Fibroblast of the aortic adventitia (primary cell): ENCODE data around the gene SHC4. TPM values are rescaled to one million over a fixed set of nuclear protein-coding genes. Genes with fewer than 3 reads are reported as not detected.

Experiments used
- DNase-seq: peaks from one replicate; pipeline ENCODE4 v3.0.0-alpha.2; 2010; ENCODE audit warnings: low read depth
- H3K4me3 ChIP-seq: 2 replicates; pipeline ENCODE4 v1.5.1; 2011; ENCODE audit warnings: low read depth, mild to moderate bottlenecking, control low read depth, low read length, moderate library complexity
- CTCF ChIP-seq: IDR thresholded peaks from 2 replicates; pipeline ENCODE4 v1.5.1; 2011; ENCODE audit warnings: mild to moderate bottlenecking, low read length, control low read depth, inconsistent platforms; ENCODE audit not compliant: insufficient read depth
- total RNA-seq: library from RNA; depleted of rRNA; stranded (reverse); fragments of >200 nt; gene quantifications from 2 replicates; pipeline ENCODE4 v1.2.3, GENCODE V29; 2012; ENCODE audit warnings: low replicate concordance

The SHC4 gene
- total RNA-seq, 1 donor = 2.2 TPM

GRCh38 chr15:48987142-48987541 lies 23.4 kb upstream of the SHC4 start:
- TF ChIP-seq CTCF = no peak
- H3K4me3 ChIP-seq = no peak overlapping the region
- DNase-seq = no peak

GRCh38 chr15:48986240-48986639 lies 22.5 kb upstream of the SHC4 start:
- TF ChIP-seq CTCF = no peak
- no peak for DNase-seq
- no peak overlapping the region for H3K4me3 ChIP-seq

- no peak for DNase-seq
- TF ChIP-seq CTCF = no peak
- H3K4me3 ChIP-seq = no peak overlapping the region
These were observed 21.8 kb upstream of the SHC4 start for GRCh38 chr15:48985516-48985915.

GRCh38 chr15:48984811-48985352 lies 21.2 kb upstream of the SHC4 start:
- TF ChIP-seq CTCF = no peak

GRCh38 chr15:48984021-48984710 lies 20.4 kb upstream of the SHC4 start:
- no peak for TF ChIP-seq CTCF
- DNase-seq = no peak
- H3K4me3 ChIP-seq = no peak overlapping the region

More at GRCh38 chr15:48984811-48985352, 21.2 kb upstream of the SHC4 start:
- DNase-seq = peak; percentile 42
- H3K4me3 ChIP-seq = no peak overlapping the region

GRCh38 chr15:48983300-48983699 lies 19.6 kb upstream of the SHC4 start:
- H3K4me3 ChIP-seq = no peak overlapping the region
- no peak for TF ChIP-seq CTCF
- no peak for DNase-seq
